ENCODE data around the gene HACE1. TPM values are rescaled to one million over a fixed set of nuclear protein-coding genes. Genes with fewer than 3 reads are reported as not detected.
A peak's percentile ranks its signal among the peaks of the same experiment; 100 is the strongest.
"Not testable (repeated sequence)": the region's sequence is repeated elsewhere in the genome, so short reads cannot be mapped to it uniquely, and the experiment has no call there.

Gene HACE1
- total RNA-seq, 2 donors from 2014 or later: 8.3 to 10.8 TPM

DNA sequence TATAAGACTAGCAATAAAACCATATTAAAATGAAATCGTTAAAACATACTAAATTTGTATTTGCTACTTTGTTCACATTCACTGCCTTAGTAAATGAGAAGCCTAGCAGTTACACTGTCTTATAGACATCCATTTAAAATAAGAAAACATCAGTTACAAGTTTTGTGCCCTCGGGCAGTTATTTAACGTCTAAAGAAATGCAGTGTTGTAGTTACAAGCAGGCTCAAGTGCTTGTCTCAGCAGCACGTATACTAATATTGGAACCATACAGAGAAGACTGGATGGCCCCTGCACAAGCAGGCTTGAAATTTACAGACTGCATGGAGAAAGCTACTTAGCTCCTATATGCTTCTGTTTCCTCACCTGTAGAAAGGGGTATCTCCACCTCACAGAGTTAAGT is 93.1 kb downstream of the HACE1 start:
- ATAC-seq (no peak), DNase-seq (no peak)
- intact Hi-C loops (cut with DNase I): no loop called here

DNA sequence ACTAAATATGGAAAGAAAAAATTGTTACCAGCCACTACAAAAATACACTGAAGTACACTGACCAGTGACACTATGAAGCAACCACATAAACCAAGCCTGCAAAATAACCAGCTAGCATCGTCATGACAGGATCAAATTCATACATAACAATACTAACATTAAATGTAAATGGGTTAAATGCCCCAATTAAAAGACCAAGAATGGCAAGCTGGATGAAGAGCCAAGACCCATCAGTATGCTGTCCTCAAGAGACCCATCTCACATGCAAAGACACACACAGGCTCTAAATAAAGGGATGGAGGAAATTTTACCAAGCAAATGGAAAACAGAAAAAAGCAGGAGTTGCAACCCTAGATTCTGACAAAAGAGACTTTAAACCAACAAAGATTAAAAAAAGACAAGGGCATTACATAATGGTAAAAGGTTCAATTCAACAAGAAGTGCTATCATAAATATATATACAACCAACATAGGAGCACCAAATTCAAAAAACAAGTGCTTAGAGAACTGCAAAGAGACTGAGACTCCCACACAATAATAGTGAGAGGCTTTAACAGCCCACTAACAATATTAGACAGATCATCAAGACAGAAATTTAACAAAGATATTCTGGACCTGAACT is 104.8 kb downstream of the HACE1 start:
- DNase-seq: no peak
- ATAC-seq: no peak
- intact Hi-C loops (cut with DNase I): no loop called here

DNA sequence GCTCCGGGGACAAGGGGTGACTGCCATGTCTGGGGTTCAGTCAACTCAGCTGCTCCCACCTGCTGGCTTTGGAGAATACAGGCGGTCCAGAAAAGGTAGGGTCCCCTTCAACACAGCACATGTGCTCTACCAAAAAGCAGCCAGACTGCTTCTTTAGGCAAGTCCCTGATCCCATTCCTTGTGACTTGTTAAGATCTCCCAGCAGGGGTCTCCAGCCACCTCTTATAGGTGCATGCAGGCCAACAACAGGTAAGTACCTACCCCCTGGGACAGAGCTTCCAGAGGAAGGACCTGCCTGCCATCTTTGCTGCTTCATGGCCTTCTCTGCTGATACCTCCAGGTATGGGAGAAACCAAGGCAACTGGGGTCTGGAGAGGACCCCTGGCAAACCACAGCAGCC is 106.5 kb downstream of the HACE1 start:
- intact Hi-C loops (cut with DNase I): no loop called here
- DNase-seq (no peak), ATAC-seq (no peak)

DNA sequence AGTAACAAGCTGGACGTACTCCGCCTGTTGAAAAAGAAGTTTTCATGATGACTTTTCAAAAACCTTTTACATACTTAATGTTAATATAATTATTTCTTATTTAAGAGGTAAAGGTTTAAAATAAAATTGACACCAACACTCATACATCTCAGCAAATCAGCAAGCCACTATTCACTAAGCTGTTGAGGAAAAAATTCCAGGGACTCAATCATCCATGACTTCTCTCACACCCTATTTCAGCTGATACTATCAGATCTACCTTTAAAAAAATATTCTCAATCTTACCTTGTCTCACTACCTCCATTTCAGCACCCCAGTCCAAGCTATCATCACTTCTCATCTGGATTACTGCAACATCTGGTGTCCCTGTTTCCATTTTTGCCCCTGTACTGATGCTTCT is 109.3 kb downstream of the HACE1 start:
- intact Hi-C loops (cut with DNase I): no loop called here
- ATAC-seq (no peak), DNase-seq (no peak)

DNA sequence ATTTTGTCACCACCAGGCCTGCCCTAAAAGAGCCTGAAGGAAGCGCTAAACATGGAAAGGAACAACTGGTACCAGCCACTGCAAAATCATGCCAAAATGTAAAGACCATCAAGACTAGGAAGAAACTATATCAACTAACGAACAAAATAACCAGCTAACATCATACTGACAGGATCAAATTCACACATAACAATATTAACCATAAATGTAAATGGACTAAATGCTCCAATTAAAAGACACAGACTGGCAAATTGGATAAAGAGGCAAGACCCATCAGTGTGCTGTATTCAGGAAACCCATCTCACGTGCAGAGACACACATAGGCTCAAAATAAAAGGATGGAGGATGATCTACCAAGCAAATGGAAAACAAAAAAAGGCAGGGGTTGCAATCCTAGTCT is 120.6 kb downstream of the HACE1 start:
- DNase-seq; ATAC-seq; intact Hi-C loops (cut with DNase I): not testable (repeated sequence)

DNA sequence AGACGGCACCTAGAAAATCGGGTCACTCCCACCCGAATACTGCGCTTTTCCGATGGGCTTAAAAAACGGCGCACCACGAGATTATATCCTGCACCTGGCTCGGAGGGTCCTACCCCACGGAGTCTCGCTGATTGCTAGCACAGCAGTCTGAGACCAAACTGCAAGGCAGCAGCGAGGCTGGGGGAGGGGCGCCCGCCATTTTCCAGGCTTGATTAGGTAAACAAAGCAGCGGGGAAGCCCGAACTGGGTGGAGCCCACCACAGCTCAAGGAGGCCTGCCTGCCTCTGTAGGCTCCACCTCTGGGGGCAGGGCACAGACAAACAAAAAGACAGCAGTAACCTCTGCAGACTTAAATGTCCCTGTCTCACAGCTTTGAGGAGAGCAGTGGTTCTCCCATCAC is 122.2 kb downstream of the HACE1 start:
- DNase-seq: not testable (repeated sequence)

DNA sequence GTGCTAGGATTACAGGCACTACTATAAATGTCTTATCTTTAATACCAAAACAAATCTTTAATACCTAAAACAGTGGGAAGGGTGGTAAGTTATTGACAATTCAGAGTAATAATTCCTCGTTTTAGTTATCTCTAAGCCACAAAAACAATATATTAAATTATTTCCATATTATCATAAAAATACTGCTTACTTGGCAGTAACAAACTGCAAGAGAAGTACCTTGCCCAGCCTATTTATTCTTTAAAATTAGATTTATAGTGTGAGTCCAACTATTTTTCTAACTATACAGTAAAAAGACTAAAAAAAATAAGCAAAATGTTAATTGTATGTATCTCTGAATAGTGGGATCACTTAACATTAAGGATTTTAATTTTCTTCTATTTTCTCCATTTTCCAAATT is 123.2 kb downstream of the HACE1 start:
- intact Hi-C loops (cut with DNase I): no loop called here
- DNase-seq (no peak), ATAC-seq (no peak)

More for the DNA sequence above, 122.2 kb downstream of the HACE1 start:
- ATAC-seq; intact Hi-C loops (cut with DNase I): not testable (repeated sequence)

DNA sequence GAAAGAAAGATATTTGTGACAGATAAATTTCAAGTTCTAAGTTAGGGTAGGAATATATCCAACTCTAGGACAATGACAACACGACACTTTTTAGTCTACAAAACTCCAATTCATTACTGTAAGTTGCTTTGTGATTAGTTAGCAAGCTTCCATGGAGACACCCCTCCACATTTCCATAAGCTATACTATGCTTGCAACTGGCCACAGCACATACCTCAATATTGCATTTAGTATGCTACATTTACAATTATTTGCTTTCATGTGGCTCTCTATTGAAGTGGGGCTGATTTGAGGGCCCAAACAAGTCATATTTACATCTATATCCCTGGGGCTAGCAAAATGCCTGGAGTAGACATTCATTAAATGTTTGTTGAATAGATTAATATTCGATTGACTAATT is 129.3 kb downstream of the HACE1 start:
- intact Hi-C loops (cut with DNase I): no loop called here
- ATAC-seq: no peak
- DNase-seq: no peak

DNA sequence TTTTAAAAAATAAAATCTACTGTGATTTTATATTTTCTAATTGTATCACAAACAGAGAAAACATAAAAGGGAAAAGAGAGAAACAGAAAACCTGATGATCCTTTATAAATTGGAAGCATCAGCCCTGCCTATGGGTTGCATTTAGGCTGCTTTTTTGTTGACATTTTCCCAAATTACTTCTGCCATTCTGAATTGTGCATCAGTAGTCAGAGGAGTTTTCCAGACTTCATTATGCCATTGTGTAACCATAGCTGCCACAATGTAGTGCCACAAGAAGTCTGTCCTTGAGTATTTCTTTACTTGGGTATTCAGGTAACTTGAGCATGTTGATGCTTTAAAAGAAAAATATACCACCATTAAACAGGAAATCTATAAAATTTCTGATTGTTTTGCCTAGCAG is 130.3 kb downstream of the HACE1 start:
- DNase-seq (no peak), ATAC-seq (no peak)
- intact Hi-C loops (cut with DNase I): no loop called here

DNA sequence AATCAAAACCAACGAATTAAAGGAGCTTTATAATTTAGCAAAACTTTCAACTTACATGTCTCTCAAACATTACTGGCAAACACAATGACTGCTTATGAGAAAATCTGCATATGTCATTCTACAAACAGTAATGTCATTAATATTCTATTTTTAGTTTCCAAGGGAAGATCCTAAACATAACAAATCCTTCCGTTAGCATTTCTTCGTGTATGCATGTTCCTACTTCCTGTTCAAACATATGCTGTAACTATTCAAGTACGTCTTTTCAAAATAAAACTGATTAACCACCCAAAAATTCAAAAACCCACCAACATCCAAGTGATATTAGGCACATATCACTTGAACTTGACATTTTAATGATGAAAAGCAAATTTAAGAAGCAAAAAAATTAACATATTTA is 131.3 kb downstream of the HACE1 start:
- ATAC-seq (no peak), DNase-seq (no peak)
- intact Hi-C loops (cut with DNase I): no loop called here

DNA sequence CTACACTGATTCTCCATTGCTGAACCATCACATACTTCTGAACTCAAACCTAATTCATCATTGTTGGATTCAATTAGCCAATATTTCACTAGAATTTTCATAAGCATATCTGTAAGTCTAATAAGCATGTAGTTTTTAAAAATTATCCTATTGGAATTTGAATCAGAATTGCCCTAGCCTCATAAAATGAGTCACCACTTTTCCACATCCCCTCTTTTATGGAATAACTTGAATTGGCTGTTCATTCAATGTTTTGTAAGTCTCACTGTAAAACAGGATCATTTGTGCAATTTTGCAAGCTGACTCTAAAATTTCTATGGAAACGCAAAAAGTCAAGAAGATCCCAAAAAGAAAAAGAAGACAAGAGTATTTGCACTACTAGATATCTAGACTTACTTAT is 141.0 kb downstream of the HACE1 start:
- intact Hi-C loops (cut with DNase I): no loop called here
- DNase-seq (no peak), ATAC-seq (no peak)

DNA sequence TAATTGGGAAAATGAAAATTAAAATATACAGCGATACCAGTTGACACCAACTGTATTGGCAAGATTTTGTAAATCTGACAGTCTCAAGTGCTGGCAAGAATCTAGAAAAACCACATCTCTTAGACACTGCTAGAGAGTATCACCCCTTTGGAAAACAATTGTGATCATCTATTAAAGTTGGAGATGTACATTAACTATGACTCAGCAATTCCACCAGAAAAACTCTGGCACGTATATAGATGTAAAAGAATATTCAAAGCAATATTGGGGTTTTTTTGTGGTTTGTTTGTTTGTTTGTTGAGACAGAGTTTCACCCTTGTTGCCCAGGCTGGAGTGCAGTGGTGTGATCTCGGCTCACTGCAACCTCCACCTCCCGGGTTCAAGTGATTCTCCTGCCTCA is 142.9 kb downstream of the HACE1 start:
- no peak for DNase-seq
- ATAC-seq: no peak
- intact Hi-C loops (cut with DNase I): no loop called here

DNA sequence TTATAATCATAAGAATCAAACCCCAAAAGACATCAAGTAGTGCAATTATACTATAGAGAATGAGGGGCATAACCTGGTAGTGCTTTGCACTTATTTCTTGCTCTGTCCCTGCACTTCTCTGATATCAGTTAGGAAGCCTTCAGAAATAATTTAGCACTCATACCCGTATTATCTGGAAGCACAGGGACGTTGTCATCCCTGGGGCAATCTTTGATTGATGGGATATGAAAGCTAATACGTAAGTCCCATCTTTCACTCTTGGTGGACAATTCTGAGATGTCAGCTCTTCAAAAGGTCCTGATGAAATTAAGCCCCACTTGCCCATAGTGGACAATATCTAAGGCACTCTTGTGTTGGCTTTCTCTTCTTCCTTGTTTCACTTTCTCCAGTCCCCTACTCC is 144.9 kb downstream of the HACE1 start:
- ATAC-seq (no peak), DNase-seq (no peak)
- intact Hi-C loops (cut with DNase I): no loop called here

DNA sequence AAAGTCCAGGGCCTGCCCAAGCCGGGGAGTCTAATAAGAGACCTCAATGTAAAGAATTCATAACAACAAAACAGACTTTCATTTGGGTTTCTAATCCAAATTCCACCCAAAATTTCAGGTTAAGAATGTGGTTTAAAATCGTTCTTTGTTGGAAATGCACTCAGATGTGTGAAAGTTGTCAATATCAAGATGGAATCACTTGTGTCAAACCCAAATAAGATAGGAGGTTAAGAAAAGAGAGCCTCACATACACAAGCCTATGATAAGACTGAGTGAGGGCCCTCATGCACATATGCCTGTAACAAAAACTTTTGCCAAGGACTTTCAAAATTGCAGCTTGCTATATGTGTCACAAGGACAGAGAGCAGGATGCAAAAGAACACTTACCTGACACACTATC is 145.7 kb downstream of the HACE1 start:
- ATAC-seq (no peak), DNase-seq (no peak)
- intact Hi-C loops (cut with DNase I): no loop called here

DNA sequence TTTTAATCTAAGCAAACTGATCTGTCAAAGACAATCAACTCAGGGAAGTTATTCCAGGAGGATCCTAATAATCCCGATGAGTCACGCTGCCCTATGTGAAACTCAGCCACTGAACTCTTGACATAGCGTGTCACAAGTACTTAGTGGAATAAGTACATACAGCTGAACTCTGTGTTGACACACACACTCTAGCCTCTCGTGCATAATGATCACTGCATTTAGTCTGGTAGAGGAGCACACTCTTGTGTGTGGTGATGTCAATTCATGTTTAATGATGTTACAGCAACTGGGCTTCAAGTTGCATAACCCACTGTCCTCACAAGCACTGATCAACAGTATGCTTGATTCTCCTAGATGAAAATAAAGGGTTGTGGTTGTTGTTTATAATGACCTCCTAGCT is 148.3 kb downstream of the HACE1 start:
- DNase-seq (no peak), ATAC-seq (no peak)
- intact Hi-C loops (cut with DNase I): no loop called here

DNA sequence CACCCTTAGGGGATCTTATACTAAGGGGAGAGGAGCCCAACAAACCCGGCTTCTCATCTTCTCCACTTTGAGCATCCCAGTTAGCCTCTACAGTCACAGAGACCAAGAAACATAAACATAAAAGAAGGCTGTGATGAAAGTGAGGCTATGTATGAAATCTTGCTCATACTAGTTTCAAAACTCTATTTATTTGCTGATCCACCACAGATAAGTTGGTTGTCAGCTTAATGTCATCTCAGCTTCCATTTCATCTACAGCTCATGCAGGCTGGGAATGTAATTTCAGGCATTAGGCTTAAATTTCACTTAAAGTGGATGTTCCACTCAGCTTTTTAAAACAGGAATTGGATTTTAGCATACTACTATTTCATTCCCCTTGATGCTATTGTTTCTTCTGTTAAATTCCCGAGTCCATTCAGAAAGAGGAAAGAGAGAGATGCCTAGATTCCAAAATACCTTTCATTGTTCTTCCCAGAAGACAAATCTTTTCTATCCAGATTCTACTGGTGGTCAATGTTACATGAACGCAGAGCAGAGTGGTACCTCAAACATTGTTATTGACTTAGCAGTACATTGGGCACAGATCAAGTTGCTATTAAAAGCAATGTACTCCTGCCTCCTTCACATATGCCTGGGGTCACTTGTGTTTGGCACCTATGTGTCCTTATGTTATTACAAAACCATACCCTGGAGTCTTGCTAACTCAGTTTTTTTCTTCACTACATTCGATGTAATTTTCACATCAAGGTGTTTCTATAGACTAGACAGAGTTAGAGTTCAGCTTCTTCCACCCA is 149.0 kb downstream of the HACE1 start:
- intact Hi-C loops (cut with DNase I): no loop called here
- ATAC-seq: no peak

DNA sequence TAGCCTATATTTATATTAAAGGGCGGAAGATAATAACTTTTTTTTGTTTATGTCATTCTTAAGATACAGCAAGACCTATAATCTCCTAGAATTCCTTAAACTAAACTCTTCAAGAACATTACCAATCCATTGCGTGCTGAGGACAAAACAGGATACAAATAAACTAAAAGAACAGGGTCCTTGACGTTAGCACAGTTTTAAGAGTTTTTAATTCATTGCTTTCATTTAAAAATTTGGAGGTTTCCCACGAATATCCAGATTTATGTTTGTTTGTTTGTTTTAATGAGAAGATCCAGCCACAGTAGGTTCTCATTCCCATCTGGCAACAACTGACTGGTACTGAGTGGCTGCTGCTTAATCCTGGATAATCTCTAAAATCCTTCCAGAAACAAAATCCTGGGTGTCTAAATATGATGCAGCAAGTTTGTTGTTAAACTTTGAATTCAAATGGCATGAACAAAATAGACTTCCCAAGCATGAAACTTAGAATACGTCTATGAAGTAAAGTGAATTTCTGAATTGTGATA is 153.7 kb downstream of the HACE1 start:
- ATAC-seq: no peak
- no peak for DNase-seq
- intact Hi-C loops (cut with DNase I): no loop called here

More for the DNA sequence above, 149.0 kb downstream of the HACE1 start:
- DNase-seq: no peak

DNA sequence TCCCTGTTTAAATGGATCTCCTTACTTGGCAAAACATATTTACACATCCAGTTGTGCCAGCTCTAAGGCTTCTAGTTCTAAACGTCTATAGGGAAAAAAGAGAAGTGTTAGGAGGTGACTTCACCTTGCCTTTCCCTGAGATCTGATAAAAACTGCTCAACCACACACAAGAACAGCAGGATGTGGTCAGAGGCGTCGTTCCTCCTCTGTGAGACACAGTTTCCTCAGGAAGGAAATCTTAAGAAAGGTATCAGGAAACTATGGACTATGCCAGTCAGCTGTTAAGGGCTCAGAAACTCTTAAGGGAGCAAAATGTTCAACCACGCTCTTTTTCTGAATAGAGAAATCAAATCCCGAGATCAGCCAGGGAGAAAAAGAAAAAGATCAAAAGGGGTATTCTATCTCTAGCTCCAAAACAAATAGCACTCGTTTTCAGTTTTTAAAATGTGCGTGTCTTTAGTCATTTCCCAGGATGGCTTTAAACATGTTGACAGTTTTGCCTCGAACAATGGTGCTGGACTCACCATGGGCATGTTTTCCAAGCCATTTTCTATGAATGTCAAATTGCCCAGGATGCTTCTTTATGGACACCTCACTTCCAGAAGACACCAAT is 154.5 kb downstream of the HACE1 start:
- DNase-seq: no peak

DNA sequence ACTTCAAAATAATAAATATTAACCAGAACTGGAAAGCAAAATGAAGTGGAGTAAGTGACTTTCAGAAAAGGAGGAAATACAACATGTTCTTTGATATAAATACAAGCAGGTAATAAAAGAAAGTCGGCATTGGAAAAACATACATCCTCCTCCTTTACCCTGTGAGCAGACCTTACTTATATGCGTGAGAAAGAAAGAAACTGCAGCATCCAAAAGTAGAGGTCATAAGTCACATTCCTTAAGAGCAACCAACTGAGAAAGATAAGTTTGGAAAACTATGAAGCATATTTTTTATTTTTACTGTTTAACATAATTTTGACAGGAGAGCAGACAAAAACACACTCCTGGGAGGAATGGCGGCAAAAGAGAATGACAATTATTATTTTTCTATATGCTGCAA is 155.5 kb downstream of the HACE1 start:
- no peak for ATAC-seq
- intact Hi-C loops (cut with DNase I): no loop called here
- DNase-seq: no peak

More for the DNA sequence above, 154.5 kb downstream of the HACE1 start:
- intact Hi-C loops (cut with DNase I): no loop called here
- peak; percentile 46 to 65 for ATAC-seq

DNA sequence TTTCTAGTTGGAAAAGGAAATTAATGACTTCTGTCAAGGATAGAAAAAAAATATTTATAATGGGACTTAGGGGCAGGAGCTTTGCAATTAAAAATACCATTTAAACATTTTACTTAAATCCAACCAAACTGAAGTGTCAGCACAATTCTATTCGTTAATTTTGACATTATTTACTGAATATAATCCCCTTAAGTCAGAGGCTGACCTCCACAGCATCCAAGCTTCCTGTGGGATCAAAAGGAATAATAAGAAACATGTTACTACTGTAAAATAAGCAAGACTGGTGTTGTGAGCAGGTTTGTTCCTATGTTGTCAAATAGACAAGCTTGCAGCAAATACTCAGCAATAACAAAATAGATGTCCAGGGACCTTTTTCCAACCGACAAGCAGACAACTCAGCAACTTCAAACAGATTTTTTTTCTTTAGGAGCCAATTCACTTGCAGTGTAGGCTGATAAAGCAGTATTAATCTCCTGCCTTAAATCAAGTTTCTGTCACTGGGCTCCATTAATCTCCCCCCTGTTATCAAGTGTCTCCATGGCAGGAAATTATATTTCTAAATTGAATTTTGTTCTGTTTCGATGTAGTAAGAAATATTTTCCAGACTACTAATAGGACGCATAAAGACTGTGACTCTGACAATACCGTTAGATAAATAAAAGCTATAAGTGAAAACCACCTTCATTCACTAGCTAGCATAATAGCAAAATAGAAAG is 157.4 kb downstream of the HACE1 start:
- ATAC-seq (no peak), DNase-seq (no peak)
- intact Hi-C loops (cut with DNase I): no loop called here

Measured in left cardiac atrium (tissue), 4 donors.